ENCODE results near the gene DLGAP5. TPM values are rescaled to one million over a fixed set of nuclear protein-coding genes. Genes with fewer than 3 reads are reported as not detected.

DLGAP5 gene
- polyA plus RNA-seq, 4 donors: 28.7 to 35.3 (median 29.9) TPM

- DNase-seq (ENCODE audit: low read depth in 4 of 4, low spot score in 3 of 4): no peak
Observed at GRCh38 chr14:55188686-55189295, 2.6 kb downstream of the DLGAP5 start.

GRCh38 chr14:55180434-55180833 is 11.0 kb downstream of the DLGAP5 start:
- DNase-seq (ENCODE audit: low read depth in 4 of 4, low spot score in 3 of 4): no peak

- no peak for DNase-seq (ENCODE audit: low read depth in 4 of 4, low spot score in 3 of 4)
Observed at GRCh38 chr14:55180006-55180405, 11.4 kb downstream of the DLGAP5 start.

- no peak for DNase-seq (ENCODE audit: low read depth in 4 of 4, low spot score in 3 of 4)
Observed at GRCh38 chr14:55170526-55170925, 20.9 kb downstream of the DLGAP5 start.

- peak in 2 of 4 donors; percentile 6 to 12 for DNase-seq (ENCODE audit: low read depth in 4 of 4, low spot score in 3 of 4)
Observed at GRCh38 chr14:55160989-55161388, 30.4 kb downstream of the DLGAP5 start.

GRCh38 chr14:55158412-55158811 is 33.0 kb downstream of the DLGAP5 start:
- DNase-seq (ENCODE audit: low read depth in 4 of 4, low spot score in 3 of 4): no peak

- no peak for DNase-seq (ENCODE audit: low read depth in 4 of 4, low spot score in 3 of 4)
Observed at GRCh38 chr14:55157080-55157479, 34.3 kb downstream of the DLGAP5 start.

- DNase-seq (ENCODE audit: low read depth in 4 of 4, low spot score in 3 of 4): no peak
Observed at GRCh38 chr14:55153951-55154350, 37.4 kb downstream of the DLGAP5 start.

- no peak for DNase-seq (ENCODE audit: low read depth in 4 of 4, low spot score in 3 of 4)
Observed at GRCh38 chr14:55152052-55152753, 39.2 kb downstream of the DLGAP5 start.

GRCh38 chr14:55151601-55152000 is 39.8 kb downstream of the DLGAP5 start:
- no peak for DNase-seq (ENCODE audit: low read depth in 4 of 4, low spot score in 3 of 4)

- no peak for DNase-seq (ENCODE audit: low read depth in 4 of 4, low spot score in 3 of 4)
Observed at GRCh38 chr14:55146425-55146824, 45.0 kb downstream of the DLGAP5 start.

GRCh38 chr14:55142466-55142865 is 48.9 kb downstream of the DLGAP5 start:
- no peak for DNase-seq (ENCODE audit: low read depth in 4 of 4, low spot score in 3 of 4)

- no peak for DNase-seq (ENCODE audit: low read depth in 4 of 4, low spot score in 3 of 4)
Observed at GRCh38 chr14:55141825-55142224, 49.6 kb downstream of the DLGAP5 start.

GRCh38 chr14:55139696-55140509 is 51.5 kb downstream of the DLGAP5 start:
- DNase-seq (ENCODE audit: low read depth in 4 of 4, low spot score in 3 of 4): no peak

- no peak for DNase-seq (ENCODE audit: low read depth in 4 of 4, low spot score in 3 of 4)
Observed at GRCh38 chr14:55139141-55139540, 52.2 kb downstream of the DLGAP5 start.

- DNase-seq (ENCODE audit: low read depth in 4 of 4, low spot score in 3 of 4): no peak
Observed at GRCh38 chr14:55138091-55138490, 53.3 kb downstream of the DLGAP5 start.

- DNase-seq (ENCODE audit: low read depth in 4 of 4, low spot score in 3 of 4): peak in 1 of 4 donors; percentile 53
Observed at GRCh38 chr14:55136885-55137786, 54.2 kb downstream of the DLGAP5 start.

GRCh38 chr14:55136241-55136640 is 55.1 kb downstream of the DLGAP5 start:
- DNase-seq (ENCODE audit: low read depth in 4 of 4, low spot score in 3 of 4): no peak

- no peak for DNase-seq (ENCODE audit: low read depth in 4 of 4, low spot score in 3 of 4)
Observed at GRCh38 chr14:55133416-55133815, 58.0 kb downstream of the DLGAP5 start.

GRCh38 chr14:55131370-55132137 is 59.8 kb downstream of the DLGAP5 start:
- no peak for DNase-seq (ENCODE audit: low read depth in 4 of 4, low spot score in 3 of 4)

Data from left renal pelvis (tissue), 4 donors.